ENCODE results near the gene TLE3.

DNA sequence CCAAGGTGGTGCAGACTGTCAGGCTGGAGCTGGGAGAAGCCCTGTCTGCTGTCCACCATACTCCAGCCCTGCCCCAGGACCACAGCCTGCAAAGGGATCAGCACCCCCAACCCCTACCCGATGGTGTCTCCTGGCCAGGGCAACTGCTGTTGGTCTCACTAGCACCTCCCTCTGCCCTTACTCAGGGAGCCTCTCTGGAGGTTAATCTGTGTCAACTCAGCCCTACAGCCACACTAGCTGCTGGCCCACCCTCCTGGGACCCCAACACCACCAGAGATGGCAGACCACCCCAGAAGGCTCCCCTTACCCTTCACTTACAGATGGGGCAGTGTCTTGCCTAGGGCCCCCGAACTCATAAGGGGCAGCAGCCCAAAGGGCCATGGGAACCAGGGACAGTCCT lies 65.2 kb downstream of the TLE3 start:
- TF ChIP-seq, protein P1, sequence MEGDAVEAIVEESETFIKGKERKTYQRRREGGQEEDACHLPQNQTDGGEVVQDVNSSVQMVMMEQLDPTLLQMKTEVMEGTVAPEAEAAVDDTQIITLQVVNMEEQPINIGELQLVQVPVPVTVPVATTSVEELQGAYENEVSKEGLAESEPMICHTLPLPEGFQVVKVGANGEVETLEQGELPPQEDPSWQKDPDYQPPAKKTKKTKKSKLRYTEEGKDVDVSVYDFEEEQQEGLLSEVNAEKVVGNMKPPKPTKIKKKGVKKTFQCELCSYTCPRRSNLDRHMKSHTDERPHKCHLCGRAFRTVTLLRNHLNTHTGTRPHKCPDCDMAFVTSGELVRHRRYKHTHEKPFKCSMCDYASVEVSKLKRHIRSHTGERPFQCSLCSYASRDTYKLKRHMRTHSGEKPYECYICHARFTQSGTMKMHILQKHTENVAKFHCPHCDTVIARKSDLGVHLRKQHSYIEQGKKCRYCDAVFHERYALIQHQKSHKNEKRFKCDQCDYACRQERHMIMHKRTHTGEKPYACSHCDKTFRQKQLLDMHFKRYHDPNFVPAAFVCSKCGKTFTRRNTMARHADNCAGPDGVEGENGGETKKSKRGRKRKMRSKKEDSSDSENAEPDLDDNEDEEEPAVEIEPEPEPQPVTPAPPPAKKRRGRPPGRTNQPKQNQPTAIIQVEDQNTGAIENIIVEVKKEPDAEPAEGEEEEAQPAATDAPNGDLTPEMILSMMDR (conservative IDR thresholded peaks at IDR 0.05; ENCODE audit: low read depth, low read length), result no peak
- TF ChIP-seq POLR2A (IDR thresholded peaks at IDR 0.05; ENCODE audit: low read depth, low read length) (no peak), RFX5 (IDR thresholded peaks at IDR 0.05; ENCODE audit: low read depth, low read length) (no peak), CEBPB (IDR thresholded peaks at IDR 0.05; ENCODE audit: low read depth, low read length) (no peak), MAZ (IDR thresholded peaks at IDR 0.05; ENCODE audit: borderline replicate concordance, low read depth, low read length) (no peak)
- TF ChIP-seq, protein P2, sequence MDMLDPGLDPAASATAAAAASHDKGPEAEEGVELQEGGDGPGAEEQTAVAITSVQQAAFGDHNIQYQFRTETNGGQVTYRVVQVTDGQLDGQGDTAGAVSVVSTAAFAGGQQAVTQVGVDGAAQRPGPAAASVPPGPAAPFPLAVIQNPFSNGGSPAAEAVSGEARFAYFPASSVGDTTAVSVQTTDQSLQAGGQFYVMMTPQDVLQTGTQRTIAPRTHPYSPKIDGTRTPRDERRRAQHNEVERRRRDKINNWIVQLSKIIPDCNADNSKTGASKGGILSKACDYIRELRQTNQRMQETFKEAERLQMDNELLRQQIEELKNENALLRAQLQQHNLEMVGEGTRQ (IDR thresholded peaks at IDR 0.05; ENCODE audit: low read depth, low read length), result no peak
- TF ChIP-seq, protein P3, sequence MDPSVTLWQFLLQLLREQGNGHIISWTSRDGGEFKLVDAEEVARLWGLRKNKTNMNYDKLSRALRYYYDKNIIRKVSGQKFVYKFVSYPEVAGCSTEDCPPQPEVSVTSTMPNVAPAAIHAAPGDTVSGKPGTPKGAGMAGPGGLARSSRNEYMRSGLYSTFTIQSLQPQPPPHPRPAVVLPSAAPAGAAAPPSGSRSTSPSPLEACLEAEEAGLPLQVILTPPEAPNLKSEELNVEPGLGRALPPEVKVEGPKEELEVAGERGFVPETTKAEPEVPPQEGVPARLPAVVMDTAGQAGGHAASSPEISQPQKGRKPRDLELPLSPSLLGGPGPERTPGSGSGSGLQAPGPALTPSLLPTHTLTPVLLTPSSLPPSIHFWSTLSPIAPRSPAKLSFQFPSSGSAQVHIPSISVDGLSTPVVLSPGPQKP (IDR thresholded peaks at IDR 0.05; ENCODE audit: borderline replicate concordance, low read depth, low read length), result no peak
